ENCODE results near the gene PPP2R5B.
"Not testable (repeated sequence)": the region's sequence is repeated elsewhere in the genome, so short reads cannot be mapped to it uniquely, and the experiment has no call there.

PPP2R5B gene

GRCh38 chr11:64974124-64974523, 49.6 kb downstream of the PPP2R5B start:
- DNase-seq (ENCODE audit: low read depth, low spot score) = no peak

- DNase-seq (ENCODE audit: low read depth, low spot score) = no peak
These were observed 52.2 kb downstream of the PPP2R5B start for GRCh38 chr11:64976651-64977050.

- not testable (repeated sequence) for DNase-seq (ENCODE audit: low read depth, low spot score)
These were observed 58.9 kb downstream of the PPP2R5B start for GRCh38 chr11:64983339-64983738.
